Germinal center (tissue), 1 donor: Measurements from ENCODE around the gene HDAC8.

Source experiments
- DNase-seq: peaks from one replicate; pipeline ENCODE4 v3.0.0; 2012; ENCODE audit warnings: mixed read lengths, low spot score

The HDAC8 gene

DNA sequence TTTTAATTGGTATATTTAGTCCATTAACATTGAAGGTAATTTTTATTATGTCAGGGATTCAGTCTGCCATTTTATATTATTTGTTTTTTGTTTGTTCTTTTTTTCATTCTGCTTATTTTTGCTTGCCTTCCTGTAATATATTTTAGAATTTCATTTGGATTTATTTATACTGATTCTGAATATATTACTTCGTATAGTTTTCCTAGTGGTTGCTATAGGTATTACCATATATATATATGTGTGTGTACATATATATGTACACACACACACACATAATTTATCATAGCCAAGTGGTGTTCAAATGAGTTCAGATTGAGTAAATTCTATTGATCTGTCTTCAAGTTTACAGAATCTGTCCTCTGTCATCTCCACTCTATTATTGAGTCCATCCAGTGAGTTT lies 278.1 kb downstream of the HDAC8 start:
- DNase-seq = no peak

DNA sequence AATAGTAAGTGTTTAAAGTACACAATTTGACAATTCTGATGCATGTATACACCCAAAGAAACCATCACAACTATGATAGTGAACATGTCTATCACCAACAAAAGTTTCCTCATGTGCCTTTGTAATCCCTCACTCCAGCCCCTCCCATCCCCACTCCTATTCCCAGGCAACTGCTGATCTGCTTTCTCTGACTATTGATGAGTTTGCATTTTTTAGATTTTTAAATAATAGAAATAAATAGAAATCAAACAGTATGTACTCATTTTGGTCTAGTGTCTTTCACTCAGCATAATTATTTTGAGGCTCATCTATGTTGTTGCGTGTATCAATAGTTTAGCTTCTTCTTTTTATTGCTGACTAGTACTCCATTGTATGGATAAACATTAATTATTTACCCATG lies 290.3 kb downstream of the HDAC8 start:
- no peak for DNase-seq

DNA sequence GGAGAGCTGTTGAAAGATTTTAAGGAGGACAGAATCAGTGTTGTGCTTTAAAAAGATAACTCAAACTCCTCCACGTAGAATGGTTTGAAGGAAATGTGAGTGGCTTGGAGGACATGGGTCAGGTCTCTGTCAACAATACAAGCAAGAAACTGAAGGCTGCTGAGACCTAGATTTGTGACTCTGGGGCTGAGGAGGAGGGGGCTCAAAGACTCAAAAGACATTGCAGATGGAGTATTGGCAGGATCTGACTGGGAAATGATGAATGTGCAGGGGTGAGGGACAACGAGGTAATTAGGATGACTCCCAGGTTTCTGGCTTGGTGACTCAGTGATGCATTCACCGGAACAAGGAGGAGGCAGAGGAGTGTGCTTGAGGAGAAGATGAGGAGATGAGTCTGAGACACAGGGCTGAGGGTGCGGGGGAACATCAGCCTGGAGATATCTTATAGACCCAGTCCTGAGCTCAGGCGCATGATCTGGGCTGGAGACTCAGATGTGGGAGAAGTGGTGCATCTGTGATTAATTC lies 292.3 kb downstream of the HDAC8 start:
- no peak for DNase-seq
